A549 treated with AZD9567 at 1 μM for 4 hours (cell line): ENCODE results near the gene VEGFB. TPM values are rescaled to one million over a fixed set of nuclear protein-coding genes. Genes with fewer than 3 reads are reported as not detected.

Experiments
- total RNA-seq: library from RNA; stranded (reverse); fragments of 200-300 nt; extraction: Qiagen RNA extraction; gene quantifications from 5 replicates; pipeline ENCODE4 v1.2.3, GENCODE V29; 2022; ENCODE audit not compliant: insufficient read depth

The VEGFB gene, protein sequence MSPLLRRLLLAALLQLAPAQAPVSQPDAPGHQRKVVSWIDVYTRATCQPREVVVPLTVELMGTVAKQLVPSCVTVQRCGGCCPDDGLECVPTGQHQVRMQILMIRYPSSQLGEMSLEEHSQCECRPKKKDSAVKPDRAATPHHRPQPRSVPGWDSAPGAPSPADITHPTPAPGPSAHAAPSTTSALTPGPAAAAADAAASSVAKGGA
- total RNA-seq, result 30.4 to 51.7 TPM (median 47.5 TPM) in 5 replicates

DNA sequence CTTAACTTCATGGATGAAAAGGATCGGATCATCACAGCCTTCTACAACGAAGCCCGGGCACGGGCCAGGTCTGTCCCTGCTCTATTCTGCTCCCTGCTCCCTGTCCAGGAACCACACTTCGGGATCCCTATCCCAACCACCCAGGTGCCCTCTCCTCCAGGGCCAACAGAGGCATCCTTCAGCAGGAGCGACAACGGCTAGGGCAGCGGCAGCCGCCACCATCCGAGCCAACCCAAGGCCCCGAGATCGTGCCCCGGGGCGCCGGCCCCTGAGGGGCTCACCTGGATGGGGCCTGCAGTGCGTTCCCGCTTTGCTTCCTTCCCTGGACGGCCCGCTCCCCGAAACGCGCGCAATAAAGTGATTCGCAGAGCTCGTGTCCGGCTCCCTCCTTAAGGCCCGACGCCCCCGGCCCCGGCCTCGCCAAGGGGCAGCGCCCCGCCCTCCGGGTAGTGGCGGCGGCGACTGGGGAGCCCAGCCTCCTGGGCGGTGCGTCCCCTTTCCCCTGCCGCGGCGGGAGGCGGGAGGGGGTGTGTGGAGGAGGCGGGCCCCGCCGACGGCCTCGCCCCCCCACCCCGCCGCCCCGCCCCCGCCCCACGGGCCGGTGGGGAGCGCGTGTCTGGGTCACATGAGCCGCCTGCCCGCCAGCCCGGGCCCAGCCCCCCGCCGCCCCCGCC is at the start of gene VEGFB:
TSS of gene VEGFB (plus strand) at position 672 of the 674 bp plus-strand sequence. CDS start 250 bp downstream, outside the sequence.

DNA sequence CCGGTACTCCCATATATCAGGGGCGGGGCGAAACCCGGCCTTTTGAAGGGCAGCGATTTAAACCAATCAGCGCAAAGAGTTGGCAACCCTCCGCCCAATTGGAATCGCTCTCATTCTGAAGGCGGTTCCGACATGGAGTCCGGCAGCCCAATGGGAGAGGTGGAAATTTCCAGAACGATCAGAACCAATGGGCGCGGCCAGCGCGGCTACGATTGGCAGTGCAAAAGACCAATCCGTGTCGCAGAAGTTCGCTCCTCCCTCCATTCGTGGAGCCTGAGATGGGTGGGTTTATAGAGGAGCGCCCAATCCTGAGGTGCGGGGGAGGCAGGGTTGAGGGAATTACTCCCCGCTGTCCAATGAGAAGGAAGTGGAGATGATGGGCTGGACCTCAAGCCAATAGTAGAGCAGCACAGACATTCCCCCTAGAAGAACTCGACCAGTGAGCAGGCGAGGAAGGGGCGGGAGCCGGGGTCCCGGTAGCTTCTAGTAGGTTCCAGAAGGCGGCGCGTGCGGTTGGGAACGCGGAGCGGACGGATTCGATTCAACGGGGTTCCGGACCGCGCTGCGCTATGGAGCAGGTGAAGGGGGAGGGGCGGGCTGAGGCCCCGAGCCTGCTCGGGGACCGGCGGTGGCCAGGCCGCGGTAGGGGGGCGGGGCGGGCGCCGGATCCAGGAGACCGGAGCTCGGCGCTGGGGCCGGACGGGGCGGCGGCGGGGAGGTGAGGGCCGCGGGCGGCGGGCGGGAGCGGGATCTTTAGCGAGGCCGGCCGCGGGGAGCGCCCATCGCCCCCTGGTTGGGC is 48.5 kb upstream of the VEGFB start, which contains the start of gene STIP1:
TSS of gene STIP1 (plus strand) at position 479 of the 799 bp plus-strand sequence. CDS start at position 570, 91 bp downstream.

DNA sequence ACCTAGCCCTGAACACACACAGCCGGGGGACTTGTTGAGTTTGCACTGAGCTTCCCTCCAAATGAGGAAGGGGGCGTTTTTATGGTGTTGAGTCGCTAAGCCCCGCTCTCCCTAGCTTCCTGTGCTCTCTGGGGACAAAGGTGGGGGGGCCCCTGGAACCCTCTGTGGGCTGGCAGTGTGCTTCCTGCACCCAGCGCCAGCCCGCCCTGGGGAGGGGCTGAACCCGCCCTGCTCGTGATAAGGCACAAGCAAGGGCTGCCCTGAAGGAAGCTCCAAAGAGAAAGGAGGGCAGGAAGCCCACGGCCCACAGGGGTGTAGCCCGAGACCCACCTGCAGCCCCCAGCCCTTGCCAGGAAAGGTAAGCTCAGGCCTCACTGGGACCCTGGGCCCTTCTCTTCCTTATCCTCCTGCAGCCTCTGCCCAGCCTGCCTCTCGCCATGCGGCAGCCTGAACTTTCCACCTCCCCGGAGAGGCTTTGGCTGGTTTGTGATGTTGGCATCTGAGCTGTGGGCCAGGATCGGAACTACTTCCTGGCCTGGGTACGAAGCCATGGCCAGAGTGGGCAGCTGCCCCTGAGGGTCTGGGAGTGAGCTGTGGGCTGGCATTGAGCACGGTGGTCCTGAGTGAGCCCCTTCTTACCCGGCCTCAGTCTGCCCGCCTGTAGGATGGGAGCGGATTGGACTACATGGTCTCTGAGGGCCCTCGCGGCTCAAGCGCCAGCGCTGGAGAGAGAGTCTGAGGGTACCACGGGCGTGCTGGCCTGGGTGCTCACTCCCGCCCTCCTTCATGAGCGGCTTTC is 27.7 kb upstream of the VEGFB start, which contains the start of gene FERMT3:
TSS of gene FERMT3 (plus strand) at position 265 of the 799 bp plus-strand sequence. CDS start 644 bp downstream, outside the sequence.

DNA sequence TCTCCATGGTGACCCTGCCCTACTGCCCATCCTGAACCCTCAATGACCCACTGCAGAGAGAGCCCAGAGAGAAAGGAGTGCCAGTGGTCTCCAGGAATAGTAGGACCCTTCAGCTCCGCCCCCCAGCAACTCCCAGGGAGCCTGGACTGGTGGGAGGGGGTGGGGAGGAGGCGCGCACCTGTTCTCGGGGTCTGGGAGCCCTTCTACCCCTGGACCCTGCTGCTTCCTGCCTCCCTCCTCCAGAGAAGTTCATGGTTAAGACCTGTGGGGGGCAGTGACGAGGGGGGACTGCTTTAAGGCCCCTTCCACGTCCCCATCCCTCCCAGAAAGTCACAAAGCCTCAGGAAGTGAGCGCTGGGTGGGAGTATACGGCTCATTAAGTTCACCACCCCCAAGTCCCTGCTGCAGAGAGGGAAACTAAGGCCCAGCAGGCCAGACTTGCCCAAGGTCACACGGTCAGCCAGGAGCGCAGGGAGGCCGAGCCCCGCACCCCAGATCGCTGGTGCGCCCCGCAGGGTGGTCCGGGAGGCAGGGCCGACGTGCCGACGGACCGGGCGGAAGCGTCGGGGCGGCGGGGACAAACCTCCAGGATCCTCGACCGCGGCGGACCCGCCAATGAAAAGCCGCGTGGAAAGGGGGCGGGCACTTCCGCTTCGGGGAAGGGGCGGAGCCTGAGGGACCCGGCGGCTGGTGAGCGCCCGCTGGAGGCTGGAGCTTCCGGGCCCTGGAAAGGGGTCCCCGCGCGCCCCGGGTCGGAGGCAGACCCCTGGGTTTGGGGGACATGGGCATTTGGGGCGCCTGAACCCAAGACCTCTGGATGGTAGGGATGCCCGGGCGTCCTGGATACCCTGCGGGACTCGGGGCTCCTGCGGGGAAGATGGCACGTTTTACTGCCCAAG is 8.5 kb upstream of the VEGFB start, which contains the start of the genes NUDT22 and TRPT1:
TSS of gene NUDT22 (plus strand) at position 667 of the 899 bp plus-strand sequence. CDS start 379 bp downstream, outside the sequence.
TSS of gene TRPT1 (minus strand) at position 579 of the 899 bp plus-strand sequence. CDS start at position 253, 326 bp downstream.

DNA sequence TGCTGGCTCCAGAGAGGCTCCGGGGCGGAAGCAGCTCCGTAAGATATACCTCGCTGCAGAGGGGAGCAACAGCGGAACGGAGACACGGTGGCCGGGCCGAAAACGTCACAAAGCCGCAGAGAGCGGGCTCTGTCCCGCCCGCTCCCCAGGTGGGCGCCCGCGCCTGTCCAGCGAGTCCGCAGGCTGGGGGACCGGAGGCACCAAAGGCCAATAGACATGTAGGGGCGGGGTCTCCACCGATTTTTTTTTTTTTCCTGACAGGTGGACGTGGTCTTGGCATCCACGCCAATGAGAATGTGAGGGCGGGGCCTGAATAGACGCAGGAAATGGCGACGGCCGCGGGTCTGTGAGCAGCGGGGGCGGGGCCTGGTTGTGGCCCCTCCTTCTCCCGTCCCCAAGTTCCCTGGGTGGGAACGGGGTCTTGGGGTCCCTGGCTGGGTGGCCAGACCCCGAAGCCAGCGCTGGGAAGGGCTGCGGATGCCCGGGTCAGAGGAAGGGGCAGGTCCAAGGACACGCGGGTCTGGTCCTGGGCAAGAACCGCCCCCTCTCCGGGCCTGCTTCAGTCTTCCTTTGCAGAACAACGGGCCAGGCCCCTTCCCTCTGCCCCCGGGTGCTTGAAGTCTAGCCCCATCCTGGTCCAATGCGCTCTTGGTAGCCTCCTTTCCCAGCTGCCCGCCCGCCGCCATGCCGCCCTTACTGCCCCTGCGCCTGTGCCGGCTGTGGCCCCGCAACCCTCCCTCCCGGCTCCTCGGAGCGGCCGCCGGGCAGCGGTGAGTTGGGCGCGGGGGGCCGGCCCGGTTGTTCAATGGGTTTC is 4.0 kb upstream of the VEGFB start, which contains the start of gene DNAJC4:
TSS of gene DNAJC4 (plus strand) at position 378 of the 814 bp plus-strand sequence. CDS start at position 685, 307 bp downstream.

DNA sequence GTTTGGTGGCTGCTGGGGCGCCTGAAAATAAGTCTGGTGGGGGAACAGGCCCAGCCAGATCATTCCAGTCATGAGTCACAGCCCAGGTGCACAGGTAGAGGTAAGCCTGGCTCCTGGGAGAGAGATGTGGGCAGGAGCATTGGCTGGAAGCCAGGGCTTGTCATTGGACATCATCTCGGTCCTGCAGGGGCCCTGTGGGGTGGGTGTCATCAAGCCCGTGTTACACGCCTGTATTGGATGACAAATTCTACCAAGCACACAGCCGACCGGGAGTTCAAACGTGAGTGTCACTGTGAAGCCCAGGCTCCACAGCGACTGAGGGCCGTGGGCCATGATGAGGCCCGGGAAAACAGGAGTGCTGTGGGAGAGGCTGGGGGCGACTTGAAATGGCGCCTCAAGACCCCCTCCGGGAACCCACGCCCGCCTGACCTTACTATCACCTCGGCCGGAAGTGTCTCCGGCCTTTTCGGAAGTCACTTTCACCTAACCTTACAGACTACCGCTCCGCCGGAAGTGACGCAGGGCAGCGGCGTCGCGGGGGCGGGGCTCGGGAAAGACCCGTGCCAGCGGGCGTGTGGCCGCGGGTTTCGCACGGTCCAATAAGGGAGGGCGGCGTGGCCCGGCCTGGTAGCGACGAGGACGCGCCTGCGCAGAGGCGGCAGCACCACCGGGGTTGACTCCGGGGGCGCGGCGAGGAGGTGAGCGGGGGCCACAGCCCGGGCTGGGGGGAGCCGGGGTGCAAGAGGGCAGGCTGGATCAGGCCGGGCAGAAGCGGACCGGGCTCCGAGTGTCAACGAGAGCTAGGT is 6.3 kb downstream of the VEGFB start, which contains the start of gene FKBP2:
TSS of gene FKBP2 (plus strand) at position 661 of the 806 bp plus-strand sequence. CDS start 1,293 bp downstream, outside the sequence.

DNA sequence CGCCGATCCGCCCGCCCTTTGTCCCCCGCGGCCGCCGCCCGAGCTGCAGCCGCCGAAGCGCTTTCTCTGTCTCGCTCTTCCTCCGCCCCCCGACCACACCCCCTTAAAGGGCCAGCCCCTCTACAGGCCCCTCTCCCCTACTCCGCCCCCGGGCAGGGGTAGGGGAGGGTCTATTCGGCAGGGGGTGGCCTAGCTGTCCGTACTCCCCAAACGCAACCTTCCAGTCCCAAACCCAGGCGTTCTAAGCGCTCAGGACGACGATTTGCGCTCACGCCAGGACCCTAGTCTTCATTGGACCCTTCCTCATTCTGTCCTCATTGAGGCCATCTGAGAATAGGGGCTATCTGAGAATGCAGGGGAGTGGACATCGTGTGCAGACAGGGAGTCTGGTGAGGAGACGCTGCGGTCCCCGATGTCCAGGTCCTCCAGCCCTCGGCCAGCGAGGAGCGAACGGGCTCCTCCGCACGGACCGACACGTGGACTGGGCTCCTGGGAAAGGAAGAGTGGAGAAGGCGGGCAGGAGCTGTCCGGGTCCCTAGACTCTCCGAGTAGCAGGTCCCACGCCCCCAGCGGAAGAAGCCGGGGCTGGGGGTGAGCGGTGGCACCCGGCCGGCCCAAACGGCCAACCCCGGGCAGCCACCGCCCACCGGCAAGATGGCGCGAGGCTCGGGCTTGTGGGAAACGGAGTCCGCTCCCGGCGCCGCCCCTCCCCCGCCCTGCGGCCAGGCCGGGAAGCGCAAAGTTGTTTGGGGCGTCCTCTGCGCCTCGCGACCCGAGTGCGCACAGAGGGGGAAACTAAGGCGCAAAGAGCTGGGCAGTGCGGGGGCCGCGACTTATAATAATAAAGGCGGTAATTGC is 12.7 kb downstream of the VEGFB start, which contains the start of gene PPP1R14B:
TSS of gene PPP1R14B (minus strand) at position 73 of the 858 bp plus-strand sequence. CDS start 270 bp downstream, outside the sequence.

DNA sequence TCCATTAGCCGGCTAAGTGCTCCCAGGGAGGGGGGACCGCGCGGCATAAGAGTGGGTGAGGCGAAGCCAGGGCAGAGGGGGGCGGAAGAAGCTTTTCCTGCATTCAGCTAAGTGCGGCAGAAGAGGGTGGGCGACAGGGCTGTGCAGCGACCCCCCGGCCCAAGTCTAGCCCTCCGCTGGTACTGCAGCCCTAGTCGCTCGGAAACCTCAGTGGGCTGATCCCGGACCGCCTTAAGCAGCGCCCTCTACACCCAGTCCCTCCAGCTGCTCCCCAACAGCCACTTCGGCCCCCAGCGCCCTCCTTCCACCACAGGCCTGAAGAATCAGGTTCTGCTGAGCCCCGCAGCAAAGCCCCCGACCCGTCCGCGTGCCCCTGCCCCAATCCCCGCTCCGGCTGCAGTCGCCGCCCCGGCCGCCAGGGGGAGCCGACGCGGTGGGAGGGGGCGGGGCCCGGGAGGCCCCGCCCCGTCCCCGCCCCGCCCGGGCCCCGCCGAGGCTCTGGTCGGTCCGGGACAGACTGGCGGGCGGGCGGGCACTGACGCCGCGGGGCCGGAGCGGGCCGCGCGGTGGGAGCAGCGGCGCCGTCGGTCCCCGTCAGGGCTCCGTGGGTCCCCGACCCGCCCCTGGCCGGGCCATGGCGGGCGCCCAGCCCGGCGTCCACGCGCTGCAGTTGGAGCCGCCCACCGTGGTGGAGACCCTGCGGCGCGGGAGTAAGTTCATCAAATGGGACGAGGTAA is 16.8 kb downstream of the VEGFB start, which contains the start of gene PLCB3:
TSS of gene PLCB3 (plus strand) at position 515 of the 737 bp plus-strand sequence. CDS start at position 635, 120 bp downstream.

DNA sequence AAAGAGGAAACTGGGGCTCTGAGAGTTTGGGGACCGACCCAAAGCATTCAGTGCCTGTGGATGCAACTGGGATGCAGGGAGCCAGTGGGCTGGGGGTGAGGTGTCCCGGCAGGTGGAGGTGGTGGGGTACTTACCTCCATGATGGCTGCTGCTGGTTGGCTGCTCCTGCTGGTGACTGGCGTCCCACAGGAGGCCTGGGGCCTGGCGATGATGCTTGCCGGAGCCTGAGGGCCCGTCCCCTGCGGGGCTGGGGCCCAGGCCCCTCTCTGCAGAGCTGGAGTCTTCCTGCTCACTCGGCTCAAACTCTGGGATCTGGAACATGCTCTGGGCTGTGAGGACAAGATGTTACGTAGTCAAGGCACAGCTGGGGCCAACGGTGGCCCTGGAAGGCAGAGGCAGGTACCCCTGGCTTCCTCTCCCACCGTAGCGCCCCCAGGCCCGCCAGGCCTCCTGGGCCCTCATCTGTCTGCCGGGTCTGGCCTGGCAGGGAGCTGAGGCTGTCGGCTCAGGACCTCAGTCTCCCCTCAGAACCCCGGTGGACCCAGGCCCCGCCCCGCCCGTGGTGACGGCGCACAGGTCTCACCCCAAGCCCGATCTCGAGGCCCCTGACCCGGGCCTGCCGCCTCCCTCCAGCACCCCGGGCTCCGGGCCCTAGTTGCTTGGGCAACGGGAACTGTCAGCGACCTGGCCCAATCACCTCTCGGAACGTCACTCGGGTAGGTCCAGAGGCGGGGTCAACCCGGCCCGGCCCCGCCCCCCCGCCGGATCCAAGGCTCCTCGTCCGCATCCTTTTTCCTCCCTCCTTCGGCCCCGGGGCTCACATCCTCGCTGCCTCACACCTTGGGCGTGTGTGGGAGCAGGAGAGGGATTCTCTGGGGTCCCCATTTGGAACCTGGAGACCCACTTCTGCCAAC is 49.9 kb downstream of the VEGFB start, which contains the start of gene BAD:
TSS of gene BAD (minus strand) at position 618 of the 914 bp plus-strand sequence. CDS start at position 321, 297 bp downstream.

DNA sequence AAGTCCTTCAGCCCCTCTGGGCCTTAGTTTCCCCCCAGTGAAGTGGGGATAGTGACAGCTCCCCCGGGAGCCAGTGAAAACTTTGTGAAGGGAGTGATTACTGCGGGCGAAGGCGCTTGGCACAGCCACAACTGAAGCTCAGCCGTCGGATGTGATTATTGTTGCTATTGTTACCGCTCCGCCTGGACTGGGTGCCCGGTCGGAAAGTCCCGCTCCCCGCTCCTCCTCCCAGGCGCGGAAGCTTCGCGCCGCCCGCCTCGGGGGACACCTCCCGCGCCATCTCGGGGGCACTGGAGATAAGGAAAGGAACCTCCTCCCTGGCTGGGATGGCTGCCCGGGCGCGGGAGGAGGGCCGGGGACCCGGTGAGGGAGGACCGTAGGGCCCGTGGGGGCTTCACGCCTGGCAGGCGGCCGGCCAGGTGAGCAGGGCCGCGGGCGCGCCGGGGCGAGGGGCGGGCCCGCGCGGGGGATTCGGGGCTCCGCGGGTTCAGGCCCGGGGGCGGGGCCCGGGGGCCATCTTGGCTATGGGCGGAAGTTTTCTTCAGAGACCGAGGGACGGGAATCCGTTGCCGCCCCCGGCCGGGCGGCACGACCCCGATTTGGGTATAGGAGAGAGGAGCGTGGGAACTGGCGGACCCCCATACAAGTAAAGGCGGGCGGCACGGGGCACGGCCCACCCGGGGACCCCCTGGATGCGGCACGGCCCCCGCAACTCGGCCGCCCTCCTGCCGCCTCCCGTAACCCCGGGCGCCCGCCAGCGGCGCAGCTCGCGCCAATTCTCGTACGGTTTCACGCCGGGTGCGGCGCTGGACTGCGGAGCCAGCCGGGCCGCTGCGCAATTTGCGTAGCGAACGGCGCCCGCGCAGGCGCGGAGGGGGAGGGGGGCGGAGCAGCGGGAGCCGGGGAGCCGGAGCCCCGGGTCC is 50.8 kb downstream of the VEGFB start, which contains the start of gene GPR137:
TSS of gene GPR137 (plus strand) at position 887 of the 923 bp plus-strand sequence. CDS start 677 bp downstream, outside the sequence.

